SK-N-SH (cell line): ENCODE data around the gene BMP7. TPM values are rescaled to one million over a fixed set of nuclear protein-coding genes. Genes with fewer than 3 reads are reported as not detected.

Experiments
- CTCF ChIA-PET: fragments of 300-600, 350-600 bp; formaldehyde crosslinking; extraction: SDS; loops from one replicate; lab custom pipeline; 2021; lab: Yijun Ruan, JAX
- POLR2A ChIA-PET: fragments of 350-600 bp; sonication (Branson Sonifier 250); formaldehyde crosslinking; extraction: SDS; loops from one replicate; lab custom pipeline; 2020; ENCODE audit warnings: antibody characterized with exemption, inconsistent platforms; lab: Yijun Ruan, JAX
- DNase-seq: peaks from one replicate; pipeline ENCODE4 v3.0.0; 2012
- H2AFZ ChIP-seq: fragments of 200-600 bp; sonication (generic); 2 replicates; pipeline ENCODE4 v1.8.1; 2016; ENCODE audit warnings: antibody characterized with exemption, mild to moderate bottlenecking, low read depth
- H3F3A ChIP-seq: fragments of 200-600 bp; sonication (generic); replicated peaks from 2 replicates; pipeline ENCODE3; 2016; ENCODE audit warnings: antibody characterized with exemption, mild to moderate bottlenecking; ENCODE audit not compliant: insufficient read depth
- H3K27ac ChIP-seq, 2 experiments: fragments of 200-500 bp in 1 of 2; fragments of 200-600 bp in 1 of 2; sonication (Bioruptor generic) in 1 of 2; sonication (generic), shearing (Covaris generic) in 1 of 2; 2 replicates each; pipeline versions ENCODE4 v1.5.1 to v1.6.1; 2014 to 2016; ENCODE audit warnings: low read depth in 2 of 2, inconsistent platforms in 1 of 2, low read length in 1 of 2, mild to moderate bottlenecking in 1 of 2, mixed read lengths in 1 of 2
- H3K27me3 ChIP-seq: fragments of 200-600 bp; sonication (generic), shearing (Covaris generic); 2 replicates; pipeline ENCODE4 v1.6.1; 2016; ENCODE audit warnings: mixed run types; ENCODE audit not compliant: insufficient read depth
- H3K36me3 ChIP-seq, 2 experiments: fragments of 200-500 bp in 1 of 2; fragments of 200-600 bp in 1 of 2; sonication (Bioruptor generic) in 1 of 2; sonication (generic) in 1 of 2; replicated peaks in 1 of 2; 2 replicates each; pipeline versions ENCODE3 to v1.5.1; 2014 to 2016; ENCODE audit warnings: low read length in 1 of 2, mild to moderate bottlenecking in 1 of 2; ENCODE audit not compliant: insufficient read depth in 2 of 2, control insufficient read depth in 1 of 2
- H3K4me1 ChIP-seq, 2 experiments: fragments of 200-500 bp in 1 of 2; fragments of 200-600 bp in 1 of 2; sonication (Bioruptor generic) in 1 of 2; sonication (generic), shearing (Covaris generic) in 1 of 2; 2 replicates each; pipeline versions ENCODE4 v1.5.1 to v1.6.1; 2014 to 2016; ENCODE audit warnings: low read depth in 1 of 2, low read length in 1 of 2, mixed run types in 1 of 2; ENCODE audit not compliant: insufficient read depth in 2 of 2, control insufficient read depth in 1 of 2
- H3K4me2 ChIP-seq: fragments of 200-600 bp; sonication (generic), shearing (Covaris generic); 2 replicates; pipeline ENCODE4 v1.6.1; 2017; ENCODE audit warnings: mixed run types
- H3K4me3 ChIP-seq, 2 experiments: fragments of 200-500 bp in 1 of 2; fragments of 200-600 bp in 1 of 2; sonication (Bioruptor generic) in 1 of 2; sonication (generic), shearing (Covaris generic) in 1 of 2; 2 replicates each; pipeline versions ENCODE4 v1.5.1 to v1.8.1; 2014 to 2016; ENCODE audit warnings: low read depth in 2 of 2, inconsistent platforms in 1 of 2, low read length in 1 of 2, mild to moderate bottlenecking in 1 of 2, mixed read lengths in 1 of 2, moderate library complexity in 1 of 2
- H3K79me2 ChIP-seq: fragments of 200-600 bp; sonication (generic); 2 replicates; pipeline ENCODE4 v1.8.1; 2017; ENCODE audit warnings: mild to moderate bottlenecking; ENCODE audit not compliant: insufficient read depth
- H3K9ac ChIP-seq: fragments of 200-600 bp; sonication (generic); 2 replicates; pipeline ENCODE4 v1.6.1; 2017; ENCODE audit warnings: mixed run types
- H3K9me2 ChIP-seq: fragments of 200-600 bp; sonication (generic); 2 replicates; pipeline ENCODE4 v1.6.1; 2017; ENCODE audit warnings: mixed run types
- H3K9me3 ChIP-seq: fragments of 200-600 bp; sonication (generic); 2 replicates; pipeline ENCODE4 v1.6.1; 2017; ENCODE audit warnings: mixed run types, mild to moderate bottlenecking, moderate library complexity
- H4K20me1 ChIP-seq: fragments of 200-600 bp; sonication (generic); 2 replicates; pipeline ENCODE4 v1.6.1; 2017; ENCODE audit warnings: mild to moderate bottlenecking, mixed run types; ENCODE audit not compliant: insufficient read depth
- GATA2 ChIP-seq: sonication (generic); formaldehyde crosslinking; IDR thresholded peaks from 2 replicates; pipeline ENCODE4 v1.5.0; 2020; ENCODE audit warnings: mild to moderate bottlenecking, missing genetic modification reagents
- MXI1 ChIP-seq: IDR thresholded peaks from 2 replicates; pipeline ENCODE4 v1.6.1; 2012; ENCODE audit warnings: mild to moderate bottlenecking, low read depth, low read length, improper control_type of control experiment
- PBX3 ChIP-seq: IDR thresholded peaks from 2 replicates; pipeline ENCODE4; 2012
- RAD21 ChIP-seq: IDR thresholded peaks from 2 replicates; pipeline ENCODE4 v1.6.1; 2012; ENCODE audit warnings: mild to moderate bottlenecking, low read length
- RCOR1 ChIP-seq: fragments of 150-350 bp; IDR thresholded peaks from 2 replicates; pipeline ENCODE4 v1.6.1; 2017; ENCODE audit warnings: antibody characterized with exemption, low read length
- REST ChIP-seq: IDR thresholded peaks from 2 replicates; pipeline ENCODE4 v1.6.1; 2012; ENCODE audit warnings: mild to moderate bottlenecking, low read depth, low read length, moderate library complexity
- RFX5 ChIP-seq: IDR thresholded peaks from 2 replicates; pipeline ENCODE4 v1.6.1; 2012; ENCODE audit warnings: mild to moderate bottlenecking, improper control_type of control experiment, low read length
- RXRA ChIP-seq: IDR thresholded peaks from 2 replicates; pipeline ENCODE4 v1.4.0; 2012; ENCODE audit warnings: low read depth, mild to moderate bottlenecking, borderline replicate concordance
- SIN3A ChIP-seq: IDR thresholded peaks from 2 replicates; pipeline ENCODE4 v1.6.1; 2012; ENCODE audit warnings: low read depth, mild to moderate bottlenecking, low read length, moderate library complexity, borderline replicate concordance
- TAF1 ChIP-seq: IDR thresholded peaks from 2 replicates; pipeline ENCODE4 v1.6.1; 2012; ENCODE audit warnings: low read depth, mild to moderate bottlenecking, low read length, moderate library complexity, borderline replicate concordance
- TEAD4 ChIP-seq: IDR thresholded peaks from 2 replicates; pipeline ENCODE4 v1.4.0; 2012; ENCODE audit warnings: mild to moderate bottlenecking, borderline replicate concordance; ENCODE audit not compliant: insufficient read depth
- USF1 ChIP-seq: IDR thresholded peaks from 2 replicates; pipeline ENCODE4 v1.4.0; 2012; ENCODE audit warnings: low read depth, borderline replicate concordance
- YY1 ChIP-seq: IDR thresholded peaks from 2 replicates; pipeline ENCODE4 v1.4.0; 2012; ENCODE audit warnings: low read depth, mild to moderate bottlenecking
- WGBS: methylation state at CpG from one replicate; pipeline ENCODE4 v1.1.6; 2017; ENCODE audit warnings: low lambda C conversion rate; 5-methylcytosine and 5-hydroxymethylcytosine counted together
- polyA plus RNA-seq, 3 experiments: library from polyadenylated mRNA; depleted of rRNA; stranded (reverse); fragments of >200 nt; gene quantifications; 2 replicates each; pipeline ENCODE4 v1.2.3, GENCODE V29; 2012

Gene BMP7
- polyA plus RNA-seq, 1 of the 3 experiments (the other 2 are of a cell fraction): not detected

DNA sequence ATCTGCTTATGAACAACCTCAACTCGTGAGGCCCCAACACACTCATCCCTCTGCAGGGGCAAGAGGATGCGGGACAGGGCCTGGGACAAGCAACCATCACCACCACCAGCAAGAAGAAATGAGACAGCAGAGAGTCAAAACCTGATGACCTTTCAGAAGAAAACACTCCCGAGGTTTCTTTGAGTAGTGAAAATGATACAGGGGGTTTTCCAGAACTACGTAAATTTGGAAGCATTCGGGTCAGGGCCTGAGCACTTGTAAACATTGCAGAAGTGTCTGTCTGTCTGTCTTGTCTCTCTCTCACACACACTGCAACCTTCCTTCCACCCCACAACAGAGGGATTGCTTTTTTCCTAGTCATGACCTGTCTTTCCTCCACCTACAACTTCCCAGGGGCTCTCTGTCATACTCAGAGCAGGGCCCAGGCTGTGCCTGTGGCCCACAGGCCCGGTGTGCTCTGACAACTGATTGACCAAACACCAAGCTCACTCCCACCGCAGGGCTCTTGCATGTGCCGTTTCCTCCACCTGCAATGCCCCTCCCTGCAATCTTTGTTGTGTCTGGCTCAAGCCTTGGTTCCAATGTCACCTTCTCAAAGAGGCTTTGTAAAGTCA, 90.9 kb downstream of the BMP7 start:
- ChIA-PET POLR2A (interaction anchor here (1.4 kb wide), 1 partner anchor 11 kb away, joined by 3 read pairs; no protein-coding TSS in a partner anchor), CTCF (interaction anchor here (0.7 to 1.1 kb wide), 2 partner anchors 85 to 170 kb away, joined by 3 read pairs; no protein-coding TSS in a partner anchor)
- no peaks in the 10 kb centered on the region for H3K9me2 ChIP-seq
- no peaks in the 10 kb centered on the region for H3K36me3 ChIP-seq
- no peaks in the 10 kb centered on the region for H3K27me3 ChIP-seq
- no peaks in the 10 kb centered on the region for H3K4me1 ChIP-seq
- H3K27ac ChIP-seq: no peak overlapping the region
- no peaks in the 10 kb centered on the region for H3K9me3 ChIP-seq
- TF ChIP-seq REST (no peak), SIN3A (no peak), TAF1 (no peak), YY1 (no peak), RAD21 (no peak), MXI1 (no peak), USF1 (no peak), RXRA (no peak), RFX5 (no peak), GATA2 (CRISPR knock-in tag) (no peak), RCOR1 (no peak), TEAD4 (no peak)
- H4K20me1 ChIP-seq: no peaks in the 10 kb centered on the region
- H2AFZ ChIP-seq: no peak overlapping the region
- H3F3A ChIP-seq: no peaks in the 10 kb centered on the region
- H3K4me3 ChIP-seq: no peak overlapping the region
- 17% methylated on average over 7 of the region's 8 CpGs for WGBS
- H3K4me2 ChIP-seq: no peak overlapping the region
- no peaks in the 10 kb centered on the region for H3K79me2 ChIP-seq
- H3K9ac ChIP-seq: no peak overlapping the region
- no peak for DNase-seq

GRCh38 chr20:57174737-57175136, 91.7 kb downstream of the BMP7 start:
- no peaks in the 10 kb centered on the region for H3K27me3 ChIP-seq
- no peaks in the 10 kb centered on the region for H4K20me1 ChIP-seq
- no peaks in the 10 kb centered on the region for H3K4me1 ChIP-seq
- H3K36me3 ChIP-seq: no peaks in the 10 kb centered on the region
- DNase-seq: no peak
- no peak overlapping the region for H3K9ac ChIP-seq
- no peak for TF ChIP-seq PBX3
- 41% methylated on average over 9 of the region's 9 CpGs for WGBS
- H2AFZ ChIP-seq: no peak overlapping the region
- no peaks in the 10 kb centered on the region for H3F3A ChIP-seq
- no peaks in the 10 kb centered on the region for H3K9me2 ChIP-seq
- no peak overlapping the region for H3K4me3 ChIP-seq
- no peak overlapping the region for H3K4me2 ChIP-seq
- CTCF ChIA-PET: no interaction called here
- POLR2A ChIA-PET: no interaction called here
- no peaks in the 10 kb centered on the region for H3K9me3 ChIP-seq
- H3K27ac ChIP-seq: no peak overlapping the region
- no peaks in the 10 kb centered on the region for H3K79me2 ChIP-seq
